GF-D8 (cell line): ENCODE results near the gene CYP19A1.

Source experiments
- DNase-seq: peaks from one replicate; lab custom pipeline; 2025; lab: John Stamatoyannopoulos, UW

CYP19A1 gene

GRCh38 chr15:51183076-51183475, 155.3 kb downstream of the CYP19A1 start:
- no peak for DNase-seq

GRCh38 chr15:51181905-51182304, 156.5 kb downstream of the CYP19A1 start:
- no peak for DNase-seq

- no peak for DNase-seq
These were observed 157.2 kb downstream of the CYP19A1 start for GRCh38 chr15:51181221-51181620.

- DNase-seq = no peak
These were observed 157.9 kb downstream of the CYP19A1 start for GRCh38 chr15:51180534-51180933.

GRCh38 chr15:51180011-51180410, 158.4 kb downstream of the CYP19A1 start:
- no peak for DNase-seq

GRCh38 chr15:51172193-51172592, 166.2 kb downstream of the CYP19A1 start:
- DNase-seq = no peak

- DNase-seq = no peak
These were observed 166.8 kb downstream of the CYP19A1 start for GRCh38 chr15:51171634-51171932.

GRCh38 chr15:51170882-51171633, 167.3 kb downstream of the CYP19A1 start:
- DNase-seq = no peak

- no peak for DNase-seq
These were observed 169.7 kb downstream of the CYP19A1 start for GRCh38 chr15:51168700-51169099.

GRCh38 chr15:51163843-51164242, 174.6 kb downstream of the CYP19A1 start:
- DNase-seq = no peak

GRCh38 chr15:51162865-51163762, 175.3 kb downstream of the CYP19A1 start:
- no peak for DNase-seq

- no peak for DNase-seq
These were observed 176.7 kb downstream of the CYP19A1 start for GRCh38 chr15:51161491-51162220.

- no peak for DNase-seq
These were observed 177.9 kb downstream of the CYP19A1 start for GRCh38 chr15:51160484-51160883.
